HCT116 (cell line): ENCODE data around the gene RPL19. TPM values are rescaled to one million over a fixed set of nuclear protein-coding genes. Genes with fewer than 3 reads are reported as not detected.

Experiments
- ATAC-seq: fragments of 200-7000 bp; cut with Tn5 transposase; 2 replicates; pipeline ENCODE4 v1.9.1; 2020; ENCODE audit warnings: mild to moderate bottlenecking, moderate library complexity
- BruUV-seq: library from RNA; stranded (reverse); fragments of 400-500 nt; replicated peaks from 2 replicates; lab custom pipeline; 2021; lab: Mats Ljungman, UMichigan
- CTCF ChIA-PET: fragments of 300-600 bp; sonication (Branson Sonifier 250); formaldehyde crosslinking; loops from one replicate; lab custom pipeline; 2021; ENCODE audit warnings: antibody characterized with exemption; lab: Charles Lee
- POLR2A ChIA-PET: fragments of 300-600, 350-600 bp; sonication (Branson Sonifier 250); formaldehyde crosslinking; loops from one replicate; lab custom pipeline; 2021; ENCODE audit warnings: antibody characterized with exemption; lab: Charles Lee
- RAD21 ChIA-PET, 2 experiments: fragments of 300-600 bp; sonication (Branson Sonifier 250); formaldehyde crosslinking; loops; one replicate each; lab custom pipeline; 2023; ENCODE audit warnings: low total read pairs in 2 of 2; ENCODE audit not compliant: uncharacterized antibody in 2 of 2, unreplicated experiment in 2 of 2, low non-redundant PET in 1 of 2; lab: Charles Lee
- DNase-seq: peaks from one replicate; pipeline ENCODE4 v3.0.0-alpha.2; 2010; ENCODE audit warnings: low read depth, low spot score
- H2AFZ ChIP-seq: fragments of 200-600 bp; shearing (Covaris generic), sonication (generic); 2 replicates; pipeline ENCODE4 v1.6.1; 2017; ENCODE audit warnings: low read depth, mixed run types, mixed read lengths, antibody characterized with exemption, low read length; ENCODE audit not compliant: poor library complexity, severe bottlenecking
- H3K27ac ChIP-seq: 2 replicates; pipeline ENCODE4 v1.5.1; 2012; ENCODE audit warnings: low read depth, low read length
- H3K27me3 ChIP-seq: fragments of 200-600 bp; sonication (generic); 2 replicates; pipeline ENCODE4 v1.6.1; 2016; ENCODE audit warnings: mixed run types, low read length, mixed read lengths; ENCODE audit not compliant: insufficient read depth
- H3K36me3 ChIP-seq, 2 experiments: fragments of 200-500 bp in 1 of 2; fragments of 200-600 bp in 1 of 2; sonication (Bioruptor generic) in 1 of 2; sonication (generic) in 1 of 2; 2 replicates each; pipeline versions ENCODE4 v1.5.1 to v1.6.1; 2014 to 2016; ENCODE audit warnings: low read length in 2 of 2, inconsistent platforms in 1 of 2, mixed read lengths in 1 of 2, mixed run types in 1 of 2; ENCODE audit not compliant: insufficient read depth in 2 of 2, control insufficient read depth in 1 of 2
- H3K4me1 ChIP-seq, 2 experiments: fragments of 200-600 bp in 1 of 2; sonication (generic) in 1 of 2; 2 replicates each; pipeline versions ENCODE4 v1.5.1 to v1.6.1; 2012 to 2017; ENCODE audit warnings: low read length in 2 of 2, inconsistent platforms in 1 of 2, mild to moderate bottlenecking in 1 of 2, mixed read lengths in 1 of 2, mixed run types in 1 of 2, moderate library complexity in 1 of 2; ENCODE audit not compliant: insufficient read depth in 2 of 2, control insufficient read depth in 1 of 2
- H3K4me2 ChIP-seq: fragments of 200-600 bp; sonication (generic); 2 replicates; pipeline ENCODE4 v1.6.1; 2017; ENCODE audit warnings: mixed run types, low read length, mixed read lengths
- H3K4me3 ChIP-seq, 2 experiments: fragments of 200-600 bp in 1 of 2; sonication (generic) in 1 of 2; replicated peaks in 1 of 2; 2 replicates each; pipeline ENCODE4 v1.5.1; 2011 to 2016; ENCODE audit warnings: low read length in 2 of 2, control low read depth in 1 of 2, low read depth in 1 of 2, mild to moderate bottlenecking in 1 of 2, mixed read lengths in 1 of 2, mixed run types in 1 of 2
- H3K79me2 ChIP-seq: fragments of 200-600 bp; sonication (generic); 2 replicates; pipeline ENCODE4 v1.6.1; 2017; ENCODE audit warnings: mild to moderate bottlenecking, mixed run types, low read length, moderate library complexity, mixed read lengths; ENCODE audit not compliant: insufficient read depth
- H3K9ac ChIP-seq: fragments of 200-600 bp; sonication (generic); 2 replicates; pipeline ENCODE4 v1.6.1; 2016; ENCODE audit warnings: low read length, mixed read lengths
- H3K9me2 ChIP-seq: fragments of 200-600 bp; sonication (generic), shearing (Covaris generic); 2 replicates; pipeline ENCODE4 v1.6.1; 2017; ENCODE audit warnings: mixed run types, mild to moderate bottlenecking, moderate library complexity; ENCODE audit not compliant: insufficient read depth
- H3K9me3 ChIP-seq, 2 experiments: fragments of 200-500 bp in 1 of 2; fragments of 200-600 bp in 1 of 2; sonication (Bioruptor generic) in 1 of 2; sonication (generic) in 1 of 2; 2 replicates each; pipeline ENCODE4 v1.6.1; 2014 to 2017; ENCODE audit warnings: low read length in 2 of 2, mixed read lengths in 2 of 2, inconsistent platforms in 1 of 2, low read depth in 1 of 2, mild to moderate bottlenecking in 1 of 2, mixed run types in 1 of 2, moderate library complexity in 1 of 2; ENCODE audit not compliant: control insufficient read depth in 1 of 2, insufficient read depth in 1 of 2
- H4K20me1 ChIP-seq: fragments of 200-600 bp; sonication (generic), shearing (Covaris generic); 2 replicates; pipeline ENCODE4 v1.6.1; 2017; ENCODE audit warnings: mixed run types, mild to moderate bottlenecking, moderate library complexity; ENCODE audit not compliant: insufficient read depth
- ATF3 ChIP-seq: IDR thresholded peaks from 2 replicates; pipeline ENCODE4 v1.6.1; 2012
- CBX3 ChIP-seq: IDR thresholded peaks from 2 replicates; pipeline ENCODE4 v1.6.1; 2012; ENCODE audit warnings: low read depth
- CEBPB ChIP-seq: IDR thresholded peaks from 2 replicates; pipeline ENCODE4 v1.6.1; 2012; ENCODE audit warnings: low read depth
- CTCF ChIP-seq, 3 experiments: fragments of 200-600 bp in 1 of 3; sonication (generic) in 1 of 3; IDR thresholded peaks in 2 of 3; conservative IDR thresholded peaks in 1 of 3; 2 replicates each; pipeline ENCODE4 v1.5.1; 2012 to 2017; ENCODE audit warnings: low read depth in 2 of 3, low read length in 2 of 3, antibody characterized with exemption in 1 of 3, borderline replicate concordance in 1 of 3, control low read depth in 1 of 3, mild to moderate bottlenecking in 1 of 3, mixed read lengths in 1 of 3, mixed run types in 1 of 3, moderate library complexity in 1 of 3; ENCODE audit not compliant: insufficient read depth in 1 of 3
- EGR1 ChIP-seq: IDR thresholded peaks from 2 replicates; pipeline ENCODE4 v1.6.1; 2012; ENCODE audit warnings: low read depth
- ELF1 ChIP-seq: IDR thresholded peaks from 2 replicates; pipeline ENCODE4 v1.6.1; 2012; ENCODE audit warnings: low read depth, borderline replicate concordance
- EZH2 ChIP-seq: fragments of 200-600 bp; sonication (generic); IDR thresholded peaks from 2 replicates; pipeline ENCODE4 v1.6.1; 2017; ENCODE audit warnings: antibody characterized with exemption, mixed run types
- EZH2phosphoT487 ChIP-seq: fragments of 200-600 bp; IDR thresholded peaks from 2 replicates; pipeline ENCODE4 v1.6.1; 2018; ENCODE audit warnings: antibody characterized with exemption, borderline replicate concordance
- FOSL1 ChIP-seq: IDR thresholded peaks from 2 replicates; pipeline ENCODE4 v1.6.1; 2012; ENCODE audit warnings: low read depth
- MAX ChIP-seq: IDR thresholded peaks from 2 replicates; pipeline ENCODE4 v1.6.1; 2012
- POLR2AphosphoS5 ChIP-seq: IDR thresholded peaks from 2 replicates; pipeline ENCODE4 v1.6.1; 2011; ENCODE audit warnings: mild to moderate bottlenecking, low read depth, low read length, moderate library complexity
- ZBTB33 ChIP-seq: IDR thresholded peaks from 2 replicates; pipeline ENCODE4 v1.6.1; 2011; ENCODE audit warnings: mild to moderate bottlenecking, low read length, moderate library complexity; ENCODE audit not compliant: insufficient replicate concordance; ENCODE audit errors: extremely low read depth
- ZFX ChIP-seq: fragments of 450-650 bp; IDR thresholded peaks from 2 replicates; pipeline ENCODE4 v1.6.1; 2017
- ZNF274 ChIP-seq: fragments of 200-500 bp; sonication (Bioruptor generic); IDR thresholded peaks from 2 replicates; pipeline ENCODE4 v1.6.1; 2014; ENCODE audit warnings: mild to moderate bottlenecking, low read depth, low read length, inconsistent platforms
- intact Hi-C: fragments of 100-400 bp; cut with micrococcal nuclease; formaldehyde crosslinking; loops from 2 replicates; pipeline ENCODE4 v1.10.0; 2022
- total RNA-seq: library from RNA; stranded (reverse); gene quantifications from one replicate; pipeline ENCODE4 v1.2.1, GENCODE V29; 2021; ENCODE audit not compliant: unreplicated experiment

Gene RPL19
- total RNA-seq, 1 experiment from 2014 or later: 2,276 TPM

- Histone ChIP-seq H3K4me1 (no peaks in the 10 kb centered on the region), H3K36me3 (peaks cover 12 to 26% of the 10 kb centered on the region in 2 experiments; a peak in 3 of 4 replicates), H3K4me2 (no peak overlapping the region), H3K27me3 (no peaks in the 10 kb centered on the region), H2AFZ (no peak overlapping the region), H3K4me3 (no peak overlapping the region), H3K9me3 (no peaks in the 10 kb centered on the region), H4K20me1 (no peaks in the 10 kb centered on the region), H3K9ac (no peak overlapping the region), H3K27ac (no peak overlapping the region), H3K9me2 (no peaks in the 10 kb centered on the region), H3K79me2 (no peaks in the 10 kb centered on the region)
- DNase-seq: no peak
- ChIA-PET POLR2A (no interaction called here), RAD21 (no interaction called here), CTCF (interaction anchor here (0.9 kb wide), 1 partner anchor 22 kb away, joined by 4 read pairs; no protein-coding TSS in a partner anchor)
- intact Hi-C loops: no loop called here
- no TSS peak for BruUV-seq
- no peak for TF ChIP-seq CEBPB
- no peak for TF ChIP-seq ELF1
- TF ChIP-seq EZH2phosphoT487: no peak
- TF ChIP-seq EGR1: no peak
- no peak for TF ChIP-seq CBX3
- no peak for ATAC-seq
Observed at GRCh38 chr17:39186481-39187002, 13.5 kb upstream of the RPL19 start.

GRCh38 chr17:39187152-39187830, 12.8 kb upstream of the RPL19 start:
- Histone ChIP-seq H3K4me3 (no peak overlapping the region), H3K27me3 (no peaks in the 10 kb centered on the region), H3K27ac (no peak overlapping the region), H3K36me3 (peaks cover 12 to 28% of the 10 kb centered on the region in 2 experiments; a peak in 3 of 4 replicates), H3K4me1 (no peaks in the 10 kb centered on the region), H2AFZ (no peak overlapping the region), H3K9me2 (no peaks in the 10 kb centered on the region), H3K4me2 (no peak overlapping the region), H3K9me3 (no peaks in the 10 kb centered on the region), H3K79me2 (no peaks in the 10 kb centered on the region), H3K9ac (no peak overlapping the region), H4K20me1 (no peaks in the 10 kb centered on the region)
- no peak for DNase-seq
- no peak for ATAC-seq
- RAD21 ChIA-PET: no interaction called here
- CTCF ChIA-PET: no interaction called here
- no TSS peak for BruUV-seq
- POLR2A ChIA-PET: no interaction called here
- intact Hi-C loops: no loop called here
- TF ChIP-seq CEBPB (no peak), ZNF274 (no peak), EZH2phosphoT487 (no peak), POLR2AphosphoS5 (no peak), ATF3 (no peak), ZBTB33 (no peak), EZH2 (no peak), FOSL1 (no peak), ZFX (no peak), EGR1 (no peak), ELF1 (no peak), MAX (no peak), CTCF (IDR thresholded peaks at IDR 0.05 in 2 of 3, conservative IDR thresholded peaks at IDR 0.05 in 1 of 3; ENCODE audit: borderline replicate concordance in 1 of 3, insufficient read depth in 1 of 3, low read depth in 2 of 3, low read length in 2 of 3) (no peak)
